GM12892 (cell line): ENCODE data around the gene NAT16.

Experiments used
- POLR2A ChIP-seq: IDR thresholded peaks from 2 replicates; pipeline ENCODE4 v1.6.1; 2011; ENCODE audit warnings: low read depth, low read length, control low read depth
- POLR2AphosphoS5 ChIP-seq: IDR thresholded peaks from 2 replicates; pipeline ENCODE4 v1.6.1; 2011; ENCODE audit warnings: low read depth, low read length, control low read depth

DNA sequence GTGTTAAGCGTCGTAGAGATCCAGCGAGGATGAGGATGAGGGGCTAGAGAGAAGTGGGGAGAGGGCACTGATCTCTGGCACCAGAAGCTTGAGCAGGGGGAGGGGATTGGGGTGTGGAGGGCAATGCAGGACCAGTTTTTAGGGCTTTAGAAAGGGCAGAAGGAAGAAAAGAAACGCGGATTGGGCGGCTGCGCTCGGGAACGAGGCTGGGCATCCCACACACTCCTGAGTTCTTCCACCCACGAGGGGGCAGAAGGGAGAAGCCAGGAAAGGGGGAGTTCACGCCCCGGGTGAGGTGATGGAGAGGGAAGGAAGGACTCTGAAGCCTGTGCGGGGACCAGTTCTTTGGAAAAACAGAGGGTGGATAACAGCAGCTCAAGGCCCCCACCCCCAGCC lies 8.7 kb downstream of the NAT16 start:
- TF ChIP-seq POLR2AphosphoS5 (no peak), POLR2A (no peak)
